Measurements from ENCODE around the gene COPS7B.
"Not testable (repeated sequence)": the region's sequence is repeated elsewhere in the genome, so short reads cannot be mapped to it uniquely, and the experiment has no call there.

Gene COPS7B

GRCh38 chr2:231786177-231786916 is at the start of gene COPS7B:
COPS7B (plus strand) TSS chr2:231786445; CDS start chr2:231788571, 2,126 bp downstream.
- DNase-seq = peak; percentile 78

- no peak for DNase-seq
These were observed 48.5 kb upstream of the COPS7B start for GRCh38 chr2:231737761-231738160.

- no peak for DNase-seq
These were observed 42.7 kb upstream of the COPS7B start for GRCh38 chr2:231743376-231744116.

- no peak for DNase-seq
These were observed 40.8 kb upstream of the COPS7B start for GRCh38 chr2:231745303-231746038.

GRCh38 chr2:231748153-231748896 is 37.9 kb upstream of the COPS7B start:
- not testable (repeated sequence) for DNase-seq

GRCh38 chr2:231749016-231749415 is 37.2 kb upstream of the COPS7B start:
- not testable (repeated sequence) for DNase-seq

GRCh38 chr2:231751042-231751815 is 35.0 kb upstream of the COPS7B start:
- DNase-seq = no peak

- no peak for DNase-seq
These were observed 34.2 kb upstream of the COPS7B start for GRCh38 chr2:231752061-231752460.

- no peak for DNase-seq
These were observed 24.5 kb upstream of the COPS7B start for GRCh38 chr2:231761735-231762134.

- no peak for DNase-seq
These were observed 22.1 kb upstream of the COPS7B start for GRCh38 chr2:231764124-231764523.

GRCh38 chr2:231764760-231765159 is 21.5 kb upstream of the COPS7B start:
- peak; percentile 47 for DNase-seq

- no peak for DNase-seq
These were observed 20.7 kb upstream of the COPS7B start for GRCh38 chr2:231765496-231765929.

GRCh38 chr2:231769170-231770136 is 16.8 kb upstream of the COPS7B start:
- DNase-seq = no peak

- no peak for DNase-seq
These were observed 5.9 kb upstream of the COPS7B start for GRCh38 chr2:231780123-231780908.

GRCh38 chr2:231780909-231781797 is 5.1 kb upstream of the COPS7B start, which contains the start of gene PDE6D:
PDE6D (minus strand) TSS chr2:231781282; CDS start chr2:231781114, 168 bp downstream.
- peak; percentile 100 for DNase-seq

- no peak for DNase-seq
These were observed 4.2 kb upstream of the COPS7B start for GRCh38 chr2:231781798-231782726.

- DNase-seq = no peak
These were observed 832 bp upstream of the COPS7B start for GRCh38 chr2:231785413-231785812.

- DNase-seq = no peak
These were observed 446 bp upstream of the COPS7B start for GRCh38 chr2:231785822-231786176.
